Memory B cell (primary cell): ENCODE measurements around the gene SMIM7.
A peak's percentile ranks its signal among the peaks of the same experiment; 100 is the strongest.
"Not testable (repeated sequence)": the region's sequence is repeated elsewhere in the genome, so short reads cannot be mapped to it uniquely, and the experiment has no call there.

ENCODE experiments used
- ATAC-seq: fragments of 150-1000 bp; cut with Tn5 transposase; 2 replicates; pipeline ENCODE4 v1.10.0; 2021; ENCODE audit warnings: low read depth, mild to moderate bottlenecking, moderate library complexity
- DNase-seq, 2 donors: peaks; one replicate each; pipeline ENCODE4 v3.0.0; 2022; ENCODE audit warnings: low spot score in 2 of 2
- H3K27ac Mint-ChIP-seq: one replicate; pipeline ENCODE4 v1.8.0; 2022; ENCODE audit warnings: mild to moderate bottlenecking, moderate library complexity, mixed read lengths
- H3K27me3 Mint-ChIP-seq: one replicate; pipeline ENCODE4 v1.8.0; 2022; ENCODE audit warnings: mixed read lengths
- H3K36me3 Mint-ChIP-seq: one replicate; pipeline ENCODE4 v1.8.0; 2022; ENCODE audit warnings: mild to moderate bottlenecking, mixed read lengths
- H3K4me1 Mint-ChIP-seq: one replicate; pipeline ENCODE4 v1.8.0; 2022; ENCODE audit warnings: mixed read lengths
- H3K4me3 Mint-ChIP-seq: one replicate; pipeline ENCODE4 v1.8.0; 2022; ENCODE audit warnings: mild to moderate bottlenecking, moderate library complexity, mixed read lengths
- H3K9me3 Mint-ChIP-seq: one replicate; pipeline ENCODE4 v1.8.0; 2022; ENCODE audit warnings: mixed read lengths

Gene SMIM7

GRCh38 chr19:16670291-16670690 lies 10.3 kb upstream of the SMIM7 start:
- H3K9me3 Mint-ChIP-seq = no peaks in the 10 kb centered on the region
- no peak overlapping the region for H3K27ac Mint-ChIP-seq
- no peaks in the 10 kb centered on the region for H3K4me1 Mint-ChIP-seq
- H3K27me3 Mint-ChIP-seq = no peaks in the 10 kb centered on the region
- DNase-seq (no peak), ATAC-seq (no peak)
- peaks cover 3% of the 10 kb centered on the region for H3K36me3 Mint-ChIP-seq
- H3K4me3 Mint-ChIP-seq = no peak overlapping the region

- not testable (repeated sequence) for H3K36me3 Mint-ChIP-seq, ATAC-seq, H3K4me1 Mint-ChIP-seq, H3K27ac Mint-ChIP-seq, H3K9me3 Mint-ChIP-seq, H3K4me3 Mint-ChIP-seq, DNase-seq, H3K27me3 Mint-ChIP-seq
Measured at GRCh38 chr19:16668702-16669101, 8.8 kb upstream of the SMIM7 start.

GRCh38 chr19:16668176-16668575 lies 8.2 kb upstream of the SMIM7 start:
- H3K4me1 Mint-ChIP-seq = peaks cover 5% of the 10 kb centered on the region
- H3K9me3 Mint-ChIP-seq = no peaks in the 10 kb centered on the region
- peaks cover 3% of the 10 kb centered on the region for H3K36me3 Mint-ChIP-seq
- DNase-seq (no peak), ATAC-seq (no peak)
- no peaks in the 10 kb centered on the region for H3K27me3 Mint-ChIP-seq
- no peak overlapping the region for H3K4me3 Mint-ChIP-seq
- H3K27ac Mint-ChIP-seq = no peak overlapping the region

GRCh38 chr19:16661480-16662034 lies 1.6 kb upstream of the SMIM7 start:
- no peaks in the 10 kb centered on the region for H3K9me3 Mint-ChIP-seq
- peaks cover 25% of the 10 kb centered on the region for H3K4me1 Mint-ChIP-seq
- ATAC-seq (no peak), DNase-seq (peak in 1 of 2 donors; percentile 9)
- H3K36me3 Mint-ChIP-seq = peaks cover 14% of the 10 kb centered on the region
- H3K27me3 Mint-ChIP-seq = no peaks in the 10 kb centered on the region
- peak overlapping the region; percentile 78 for H3K27ac Mint-ChIP-seq
- peak overlapping the region; percentile 89 for H3K4me3 Mint-ChIP-seq

- Mint-ChIP-seq H3K36me3 (peaks cover 14% of the 10 kb centered on the region), H3K27ac (peak within 1 kb of the TSS; percentile 92), H3K9me3 (no peaks in the 10 kb centered on the region), H3K27me3 (no peaks in the 10 kb centered on the region), H3K4me1 (peaks cover 25% of the 10 kb centered on the region), H3K4me3 (peak within 1 kb of the TSS; percentile 93)
- DNase-seq (peak; percentile 28 to 56), ATAC-seq (no peak)
Measured at GRCh38 chr19:16660763-16661479, 977 bp upstream of the SMIM7 start, which contains the start of gene TMEM38A. Gene TMEM38A (plus strand): TSS chr19:16661139. CDS start chr19:16661218, 79 bp downstream.

GRCh38 chr19:16659464-16659831 lies 496 bp downstream of the SMIM7 start:
- ATAC-seq = no peak
- no peak for DNase-seq
- Mint-ChIP-seq H3K27ac (peak overlapping the region; percentile 92), H3K27me3 (no peaks in the 10 kb centered on the region), H3K4me3 (peak overlapping the region; percentile 93), H3K36me3 (peaks cover 12% of the 10 kb centered on the region), H3K9me3 (no peaks in the 10 kb centered on the region), H3K4me1 (peaks cover 25% of the 10 kb centered on the region)

- no peak overlapping the region for H3K4me3 Mint-ChIP-seq
- peaks cover 23% of the 10 kb centered on the region for H3K4me1 Mint-ChIP-seq
- ATAC-seq (no peak), DNase-seq (no peak)
- H3K36me3 Mint-ChIP-seq = peaks cover 20% of the 10 kb centered on the region
- H3K27ac Mint-ChIP-seq = no peak overlapping the region
- H3K9me3 Mint-ChIP-seq = no peaks in the 10 kb centered on the region
- H3K27me3 Mint-ChIP-seq = no peaks in the 10 kb centered on the region
Measured at GRCh38 chr19:16657384-16657783, 2.6 kb downstream of the SMIM7 start.

GRCh38 chr19:16655727-16656126 lies 4.2 kb downstream of the SMIM7 start:
- Mint-ChIP-seq H3K27ac (no peak overlapping the region), H3K36me3 (peaks cover 29% of the 10 kb centered on the region)

GRCh38 chr19:16654627-16655026 lies 5.3 kb downstream of the SMIM7 start:
- H3K27ac Mint-ChIP-seq = no peak overlapping the region
- H3K4me1 Mint-ChIP-seq = peaks cover 36% of the 10 kb centered on the region
- no peaks in the 10 kb centered on the region for H3K27me3 Mint-ChIP-seq
- no peaks in the 10 kb centered on the region for H3K9me3 Mint-ChIP-seq
- DNase-seq (no peak), ATAC-seq (no peak)
- H3K4me3 Mint-ChIP-seq = no peak overlapping the region
- peaks cover 34% of the 10 kb centered on the region for H3K36me3 Mint-ChIP-seq

More at GRCh38 chr19:16655727-16656126, 4.2 kb downstream of the SMIM7 start:
- Mint-ChIP-seq H3K27me3 (no peaks in the 10 kb centered on the region), H3K4me1 (peaks cover 29% of the 10 kb centered on the region), H3K9me3 (no peaks in the 10 kb centered on the region), H3K4me3 (no peak overlapping the region)
- ATAC-seq (no peak), DNase-seq (no peak)

GRCh38 chr19:16654140-16654539 lies 5.8 kb downstream of the SMIM7 start:
- no peak for DNase-seq
- ATAC-seq = no peak
- H3K36me3 Mint-ChIP-seq = peaks cover 35% of the 10 kb centered on the region
- H3K27ac Mint-ChIP-seq = no peak overlapping the region
- no peaks in the 10 kb centered on the region for H3K27me3 Mint-ChIP-seq
- no peaks in the 10 kb centered on the region for H3K9me3 Mint-ChIP-seq
- H3K4me3 Mint-ChIP-seq = no peak overlapping the region
- peaks cover 34% of the 10 kb centered on the region for H3K4me1 Mint-ChIP-seq

- DNase-seq (no peak), ATAC-seq (no peak)
- H3K36me3 Mint-ChIP-seq = peaks cover 28% of the 10 kb centered on the region
- peak overlapping the region; percentile 53 for H3K27ac Mint-ChIP-seq
- peaks cover 26% of the 10 kb centered on the region for H3K4me1 Mint-ChIP-seq
- no peaks in the 10 kb centered on the region for H3K9me3 Mint-ChIP-seq
- H3K27me3 Mint-ChIP-seq = no peaks in the 10 kb centered on the region
- H3K4me3 Mint-ChIP-seq = no peak overlapping the region
Measured at GRCh38 chr19:16652854-16653253, 7.1 kb downstream of the SMIM7 start.

- H3K9me3 Mint-ChIP-seq, ATAC-seq, H3K4me3 Mint-ChIP-seq, H3K27me3 Mint-ChIP-seq, DNase-seq: not testable (repeated sequence)
- H3K4me1 Mint-ChIP-seq = peaks cover 20% of the 10 kb centered on the region
- H3K27ac Mint-ChIP-seq = peak overlapping the region; percentile 66
- H3K36me3 Mint-ChIP-seq = peaks cover 23% of the 10 kb centered on the region
Measured at GRCh38 chr19:16651421-16652188, 8.3 kb downstream of the SMIM7 start.

- peak overlapping the region; percentile 66 for H3K27ac Mint-ChIP-seq
- peaks cover 20% of the 10 kb centered on the region for H3K4me1 Mint-ChIP-seq
- DNase-seq (no peak), ATAC-seq (no peak)
- H3K4me3 Mint-ChIP-seq = no peak overlapping the region
- no peaks in the 10 kb centered on the region for H3K27me3 Mint-ChIP-seq
- H3K36me3 Mint-ChIP-seq = peaks cover 23% of the 10 kb centered on the region
- H3K9me3 Mint-ChIP-seq = no peaks in the 10 kb centered on the region
Measured at GRCh38 chr19:16650821-16651220, 9.1 kb downstream of the SMIM7 start.

- Mint-ChIP-seq H3K9me3 (no peaks in the 10 kb centered on the region), H3K36me3 (peaks cover 25% of the 10 kb centered on the region), H3K4me3 (no peak overlapping the region), H3K4me1 (peaks cover 20% of the 10 kb centered on the region), H3K27me3 (no peaks in the 10 kb centered on the region), H3K27ac (no peak overlapping the region)
- ATAC-seq = no peak
- no peak for DNase-seq
Measured at GRCh38 chr19:16649734-16650133, 10.2 kb downstream of the SMIM7 start.
